Immature natural killer cell (primary cell): ENCODE data around the gene DNAJB2. TPM values are rescaled to one million over a fixed set of nuclear protein-coding genes. Genes with fewer than 3 reads are reported as not detected.

Experiments
- DNase-seq, 3 donors: peaks; one replicate each; pipeline ENCODE4 v3.0.0; 2022; ENCODE audit warnings: mixed read lengths in 1 of 3
- H3K27ac Mint-ChIP-seq, 6 donors: one replicate each; pipeline ENCODE4 v1.8.0; 2020; ENCODE audit warnings: mixed read lengths in 6 of 6, mild to moderate bottlenecking in 5 of 6, inconsistent platforms in 4 of 6, moderate library complexity in 3 of 6
- H3K27me3 Mint-ChIP-seq, 3 donors: one replicate each; pipeline ENCODE4 v1.8.0; 2020 to 2021; ENCODE audit warnings: low read depth in 3 of 3, mild to moderate bottlenecking in 3 of 3, mixed read lengths in 3 of 3, moderate library complexity in 3 of 3, inconsistent platforms in 1 of 3
- H3K36me3 Mint-ChIP-seq, 3 donors: one replicate each; pipeline ENCODE4 v1.8.0; 2020; ENCODE audit warnings: mixed read lengths in 3 of 3, inconsistent platforms in 2 of 3, mild to moderate bottlenecking in 2 of 3
- H3K4me1 Mint-ChIP-seq, 2 donors: one replicate each; pipeline ENCODE4 v1.8.0; 2020; ENCODE audit warnings: inconsistent platforms in 2 of 2, mild to moderate bottlenecking in 2 of 2, mixed read lengths in 2 of 2, moderate library complexity in 1 of 2
- H3K4me3 Mint-ChIP-seq, 5 donors: one replicate each; pipeline ENCODE4 v1.8.0; 2020; ENCODE audit warnings: mild to moderate bottlenecking in 5 of 5, mixed read lengths in 5 of 5, inconsistent platforms in 3 of 5, moderate library complexity in 3 of 5
- H3K9me3 Mint-ChIP-seq, 6 donors: one replicate each; pipeline ENCODE4 v1.8.0; 2020; ENCODE audit warnings: mild to moderate bottlenecking in 6 of 6, mixed read lengths in 6 of 6, inconsistent platforms in 4 of 6, moderate library complexity in 3 of 6
- polyA plus RNA-seq, 3 donors: library from polyadenylated mRNA; unstranded; fragments of 300-500 nt; fragmentation: Illumina TruSeq; gene quantifications; one replicate each; pipeline ENCODE4 v1.2.3, GENCODE V29; 2021

DNAJB2 gene
- polyA plus RNA-seq, 3 donors from 2014 or later, result 2.8 to 3.6 (median 2.9) TPM

- Mint-ChIP-seq H3K4me3 (no peak overlapping the region), H3K27me3 (peaks cover 0 to 3% (median 0%) of the 10 kb centered on the region in 3 donors), H3K36me3 (no peaks in the 10 kb centered on the region), H3K27ac (peak overlapping the region in 1 of 6 donors; percentile 61), H3K9me3 (no peaks in the 10 kb centered on the region), H3K4me1 (no peaks in the 10 kb centered on the region)
- no peak for DNase-seq
These were observed 9.7 kb upstream of the DNAJB2 start for GRCh38 chr2:219269362-219270054.

GRCh38 chr2:219270055-219270372 is 9.2 kb upstream of the DNAJB2 start:
- DNase-seq, result no peak
- H3K27ac Mint-ChIP-seq, result peak overlapping the region in 1 of 6 donors; percentile 61
- H3K36me3 Mint-ChIP-seq, result no peaks in the 10 kb centered on the region
- no peaks in the 10 kb centered on the region for H3K4me1 Mint-ChIP-seq
- no peak overlapping the region for H3K4me3 Mint-ChIP-seq
- peaks cover 0 to 2% (median 0%) of the 10 kb centered on the region in 3 donors for H3K27me3 Mint-ChIP-seq
- H3K9me3 Mint-ChIP-seq, result no peaks in the 10 kb centered on the region

GRCh38 chr2:219271021-219271420 is 8.1 kb upstream of the DNAJB2 start:
- H3K4me3 Mint-ChIP-seq, result no peak overlapping the region
- no peaks in the 10 kb centered on the region for H3K4me1 Mint-ChIP-seq
- H3K27ac Mint-ChIP-seq, result no peak overlapping the region
- no peaks in the 10 kb centered on the region for H3K9me3 Mint-ChIP-seq
- no peaks in the 10 kb centered on the region for H3K36me3 Mint-ChIP-seq
- H3K27me3 Mint-ChIP-seq, result peaks cover 0 to 2% (median 0%) of the 10 kb centered on the region in 3 donors
- no peak for DNase-seq

GRCh38 chr2:219272356-219272755 is 6.8 kb upstream of the DNAJB2 start:
- no peaks in the 10 kb centered on the region for H3K36me3 Mint-ChIP-seq
- no peak for DNase-seq
- H3K4me1 Mint-ChIP-seq, result peaks cover 1 to 3% of the 10 kb centered on the region in 2 donors
- H3K27me3 Mint-ChIP-seq, result peaks cover 0 to 2% (median 1%) of the 10 kb centered on the region in 3 donors
- peak overlapping the region in 1 of 6 donors; percentile 45 for H3K27ac Mint-ChIP-seq
- no peak overlapping the region for H3K4me3 Mint-ChIP-seq
- H3K9me3 Mint-ChIP-seq, result no peaks in the 10 kb centered on the region

- no peak for DNase-seq
- Mint-ChIP-seq H3K4me1 (peaks cover 7 to 9% of the 10 kb centered on the region in 2 donors), H3K4me3 (no peak overlapping the region), H3K9me3 (no peaks in the 10 kb centered on the region), H3K36me3 (no peaks in the 10 kb centered on the region), H3K27ac (no peak overlapping the region), H3K27me3 (peaks cover 4 to 7% (median 7%) of the 10 kb centered on the region in 3 donors)
These were observed 6.2 kb upstream of the DNAJB2 start for GRCh38 chr2:219272995-219273394.

GRCh38 chr2:219273937-219274336 is 5.2 kb upstream of the DNAJB2 start:
- H3K4me3 Mint-ChIP-seq, result no peak overlapping the region
- H3K27me3 Mint-ChIP-seq, result peaks cover 12 to 17% (median 14%) of the 10 kb centered on the region in 3 donors
- no peak for DNase-seq
- H3K4me1 Mint-ChIP-seq, result peaks cover 17 to 18% of the 10 kb centered on the region in 2 donors
- H3K27ac Mint-ChIP-seq, result no peak overlapping the region
- H3K36me3 Mint-ChIP-seq, result no peaks in the 10 kb centered on the region
- H3K9me3 Mint-ChIP-seq, result no peaks in the 10 kb centered on the region

- no peaks in the 10 kb centered on the region for H3K36me3 Mint-ChIP-seq
- H3K4me3 Mint-ChIP-seq, result no peak overlapping the region
- no peak overlapping the region for H3K27ac Mint-ChIP-seq
- no peak for DNase-seq
- H3K4me1 Mint-ChIP-seq, result peaks cover 18 to 21% of the 10 kb centered on the region in 2 donors
- peaks cover 14 to 19% (median 19%) of the 10 kb centered on the region in 3 donors for H3K27me3 Mint-ChIP-seq
- H3K9me3 Mint-ChIP-seq, result no peaks in the 10 kb centered on the region
These were observed 4.7 kb upstream of the DNAJB2 start for GRCh38 chr2:219274361-219274921.

- peak overlapping the region; percentile 99 to 100 (median 99) for H3K27ac Mint-ChIP-seq
- peaks cover 0 to 18% (median 3%) of the 10 kb centered on the region in 3 donors for H3K36me3 Mint-ChIP-seq
- peaks cover 34 to 49% of the 10 kb centered on the region in 2 donors for H3K4me1 Mint-ChIP-seq
- H3K27me3 Mint-ChIP-seq, result peaks cover 21 to 30% (median 25%) of the 10 kb centered on the region in 3 donors
- H3K9me3 Mint-ChIP-seq, result no peaks in the 10 kb centered on the region
- H3K4me3 Mint-ChIP-seq, result peak overlapping the region; percentile 88 to 93 (median 92)
- peak; percentile 75 to 78 (median 77) for DNase-seq
These were observed 1.2 kb upstream of the DNAJB2 start for GRCh38 chr2:219277703-219278654.

- Mint-ChIP-seq H3K4me3 (peak overlapping the region; percentile 88 to 93 (median 92)), H3K27me3 (peaks cover 21 to 30% (median 27%) of the 10 kb centered on the region in 3 donors), H3K4me1 (peaks cover 34 to 52% of the 10 kb centered on the region in 2 donors), H3K27ac (peak overlapping the region; percentile 99 to 100 (median 99)), H3K9me3 (no peaks in the 10 kb centered on the region), H3K36me3 (peaks cover 0 to 24% (median 7%) of the 10 kb centered on the region in 3 donors)
- DNase-seq, result no peak
These were observed 463 bp upstream of the DNAJB2 start for GRCh38 chr2:219278655-219279150.

GRCh38 chr2:219279916-219280516 is 850 bp downstream of the DNAJB2 start:
- peaks cover 21 to 30% (median 27%) of the 10 kb centered on the region in 3 donors for H3K27me3 Mint-ChIP-seq
- no peak for DNase-seq
- peak overlapping the region; percentile 91 to 93 (median 93) for H3K4me3 Mint-ChIP-seq
- peaks cover 34 to 52% of the 10 kb centered on the region in 2 donors for H3K4me1 Mint-ChIP-seq
- peaks cover 0 to 25% (median 7%) of the 10 kb centered on the region in 3 donors for H3K36me3 Mint-ChIP-seq
- H3K9me3 Mint-ChIP-seq, result no peaks in the 10 kb centered on the region
- H3K27ac Mint-ChIP-seq, result peak overlapping the region; percentile 99 to 100 (median 99)

GRCh38 chr2:219280651-219281050 is 1.5 kb downstream of the DNAJB2 start:
- DNase-seq, result no peak
- Mint-ChIP-seq H3K36me3 (peaks cover 3 to 28% (median 7%) of the 10 kb centered on the region in 3 donors), H3K27me3 (peaks cover 21 to 30% (median 27%) of the 10 kb centered on the region in 3 donors), H3K4me3 (peak overlapping the region; percentile 6 to 93 (median 92)), H3K27ac (peak overlapping the region; percentile 99 to 100 (median 99)), H3K9me3 (no peaks in the 10 kb centered on the region), H3K4me1 (peaks cover 34 to 52% of the 10 kb centered on the region in 2 donors)

GRCh38 chr2:219281588-219281987 is 2.4 kb downstream of the DNAJB2 start:
- H3K36me3 Mint-ChIP-seq, result peaks cover 3 to 28% (median 7%) of the 10 kb centered on the region in 3 donors
- peak overlapping the region; percentile 99 to 100 (median 99) for H3K27ac Mint-ChIP-seq
- peaks cover 34 to 52% of the 10 kb centered on the region in 2 donors for H3K4me1 Mint-ChIP-seq

GRCh38 chr2:219282375-219282774 is 3.2 kb downstream of the DNAJB2 start:
- peaks cover 32 to 49% of the 10 kb centered on the region in 2 donors for H3K4me1 Mint-ChIP-seq
- peak overlapping the region; percentile 3 to 100 (median 99) for H3K27ac Mint-ChIP-seq
- H3K27me3 Mint-ChIP-seq, result peaks cover 20 to 32% (median 27%) of the 10 kb centered on the region in 3 donors
- no peaks in the 10 kb centered on the region for H3K9me3 Mint-ChIP-seq
- peak overlapping the region in 1 of 5 donors; percentile 10 for H3K4me3 Mint-ChIP-seq
- DNase-seq, result no peak
- peaks cover 3 to 28% (median 7%) of the 10 kb centered on the region in 3 donors for H3K36me3 Mint-ChIP-seq

More at GRCh38 chr2:219281588-219281987, 2.4 kb downstream of the DNAJB2 start:
- DNase-seq, result no peak
- H3K9me3 Mint-ChIP-seq, result no peaks in the 10 kb centered on the region
- H3K4me3 Mint-ChIP-seq, result no peak overlapping the region
- peaks cover 21 to 30% (median 27%) of the 10 kb centered on the region in 3 donors for H3K27me3 Mint-ChIP-seq
